ENCODE results near the gene BTF3. TPM values are rescaled to one million over a fixed set of nuclear protein-coding genes. Genes with fewer than 3 reads are reported as not detected.

BTF3 gene
- polyA plus RNA-seq, 3 donors: 1,057 to 1,103 (median 1,059) TPM

Other genes starting within 250 kb of the BTF3 start
- 1 to 10 TPM; 8.3 to 9.6 (median 9.1) TPM for gene FOXD1, start 49.7 kb upstream of the BTF3 start, polyA plus RNA-seq (ENCODE audit: insufficient read length in 3 of 3)
- 10 to 100 TPM; 41.2 to 46.7 (median 45.9) TPM for gene ANKRA2, start 67.2 kb downstream of the BTF3 start, polyA plus RNA-seq (ENCODE audit: insufficient read length in 3 of 3)
- gene UTP15, start 67.3 kb downstream of the BTF3 start, polyA plus RNA-seq (ENCODE audit: insufficient read length in 3 of 3): 10 to 100 TPM; 15.5 to 18.2 (median 16.3) TPM
- gene ARHGEF28, start 127.8 kb downstream of the BTF3 start, polyA plus RNA-seq (ENCODE audit: insufficient read length in 3 of 3): 10 to 100 TPM; 50.6 to 53.2 (median 51.1) TPM

All from right renal cortex interstitium (tissue), 3 donors.